ENCODE results near the gene METTL13. TPM values are rescaled to one million over a fixed set of nuclear protein-coding genes. Genes with fewer than 3 reads are reported as not detected.

METTL13 gene
- polyA plus RNA-seq, 1 donor from 2014 or later, result 8.4 TPM

DNA sequence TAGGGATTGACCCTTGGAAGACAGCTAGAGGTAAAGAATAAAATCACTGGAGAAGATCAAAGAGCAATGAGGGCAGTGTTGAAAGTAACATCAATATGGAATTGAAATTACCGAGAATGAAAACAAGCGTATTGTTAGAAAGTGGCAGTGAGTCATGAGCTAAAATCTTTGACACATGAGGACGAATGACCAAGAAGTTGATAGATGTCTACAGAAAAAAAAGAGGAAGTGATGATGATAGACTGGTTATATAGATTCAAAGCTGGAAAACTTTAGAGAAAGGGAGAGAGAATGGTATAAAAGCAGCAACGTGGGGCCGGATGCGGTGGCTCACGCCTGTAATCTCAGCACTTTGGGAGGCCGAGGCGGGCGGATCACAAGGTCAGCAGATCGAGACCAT lies 47.3 kb downstream of the METTL13 start:
- Histone ChIP-seq H3K9me3 (ENCODE audit: low read length) (peaks cover 4% of the 10 kb centered on the region), H3K27me3 (ENCODE audit: insufficient read depth, low read depth, low read length) (no peaks in the 10 kb centered on the region), H3K4me3 (ENCODE audit: low read length) (no peak overlapping the region), H3K9me2 (ENCODE audit: insufficient read depth, low read length) (no peaks in the 10 kb centered on the region), H2AFZ (ENCODE audit: low read depth, low read length) (no peak overlapping the region), H3K4me2 (ENCODE audit: low read length) (no peak overlapping the region), H3K36me3 (ENCODE audit: insufficient read depth, low read length) (no peaks in the 10 kb centered on the region), H3K9ac (ENCODE audit: low read length) (no peak overlapping the region), H3K27ac (ENCODE audit: low read length) (no peak overlapping the region), H3F3A (ENCODE audit: insufficient read depth, low read length, poor library complexity, severe bottlenecking) (no peaks in the 10 kb centered on the region), H4K20me1 (ENCODE audit: insufficient read depth) (no peaks in the 10 kb centered on the region), H3K79me2 (replicated peaks; ENCODE audit: insufficient read depth, low read length) (no peaks in the 10 kb centered on the region)
- TF ChIP-seq, protein P1, sequence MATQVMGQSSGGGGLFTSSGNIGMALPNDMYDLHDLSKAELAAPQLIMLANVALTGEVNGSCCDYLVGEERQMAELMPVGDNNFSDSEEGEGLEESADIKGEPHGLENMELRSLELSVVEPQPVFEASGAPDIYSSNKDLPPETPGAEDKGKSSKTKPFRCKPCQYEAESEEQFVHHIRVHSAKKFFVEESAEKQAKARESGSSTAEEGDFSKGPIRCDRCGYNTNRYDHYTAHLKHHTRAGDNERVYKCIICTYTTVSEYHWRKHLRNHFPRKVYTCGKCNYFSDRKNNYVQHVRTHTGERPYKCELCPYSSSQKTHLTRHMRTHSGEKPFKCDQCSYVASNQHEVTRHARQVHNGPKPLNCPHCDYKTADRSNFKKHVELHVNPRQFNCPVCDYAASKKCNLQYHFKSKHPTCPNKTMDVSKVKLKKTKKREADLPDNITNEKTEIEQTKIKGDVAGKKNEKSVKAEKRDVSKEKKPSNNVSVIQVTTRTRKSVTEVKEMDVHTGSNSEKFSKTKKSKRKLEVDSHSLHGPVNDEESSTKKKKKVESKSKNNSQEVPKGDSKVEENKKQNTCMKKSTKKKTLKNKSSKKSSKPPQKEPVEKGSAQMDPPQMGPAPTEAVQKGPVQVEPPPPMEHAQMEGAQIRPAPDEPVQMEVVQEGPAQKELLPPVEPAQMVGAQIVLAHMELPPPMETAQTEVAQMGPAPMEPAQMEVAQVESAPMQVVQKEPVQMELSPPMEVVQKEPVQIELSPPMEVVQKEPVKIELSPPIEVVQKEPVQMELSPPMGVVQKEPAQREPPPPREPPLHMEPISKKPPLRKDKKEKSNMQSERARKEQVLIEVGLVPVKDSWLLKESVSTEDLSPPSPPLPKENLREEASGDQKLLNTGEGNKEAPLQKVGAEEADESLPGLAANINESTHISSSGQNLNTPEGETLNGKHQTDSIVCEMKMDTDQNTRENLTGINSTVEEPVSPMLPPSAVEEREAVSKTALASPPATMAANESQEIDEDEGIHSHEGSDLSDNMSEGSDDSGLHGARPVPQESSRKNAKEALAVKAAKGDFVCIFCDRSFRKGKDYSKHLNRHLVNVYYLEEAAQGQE (IDR thresholded peaks at IDR 0.05; ENCODE audit: borderline replicate concordance), result no peak
- TF ChIP-seq, protein P2, sequence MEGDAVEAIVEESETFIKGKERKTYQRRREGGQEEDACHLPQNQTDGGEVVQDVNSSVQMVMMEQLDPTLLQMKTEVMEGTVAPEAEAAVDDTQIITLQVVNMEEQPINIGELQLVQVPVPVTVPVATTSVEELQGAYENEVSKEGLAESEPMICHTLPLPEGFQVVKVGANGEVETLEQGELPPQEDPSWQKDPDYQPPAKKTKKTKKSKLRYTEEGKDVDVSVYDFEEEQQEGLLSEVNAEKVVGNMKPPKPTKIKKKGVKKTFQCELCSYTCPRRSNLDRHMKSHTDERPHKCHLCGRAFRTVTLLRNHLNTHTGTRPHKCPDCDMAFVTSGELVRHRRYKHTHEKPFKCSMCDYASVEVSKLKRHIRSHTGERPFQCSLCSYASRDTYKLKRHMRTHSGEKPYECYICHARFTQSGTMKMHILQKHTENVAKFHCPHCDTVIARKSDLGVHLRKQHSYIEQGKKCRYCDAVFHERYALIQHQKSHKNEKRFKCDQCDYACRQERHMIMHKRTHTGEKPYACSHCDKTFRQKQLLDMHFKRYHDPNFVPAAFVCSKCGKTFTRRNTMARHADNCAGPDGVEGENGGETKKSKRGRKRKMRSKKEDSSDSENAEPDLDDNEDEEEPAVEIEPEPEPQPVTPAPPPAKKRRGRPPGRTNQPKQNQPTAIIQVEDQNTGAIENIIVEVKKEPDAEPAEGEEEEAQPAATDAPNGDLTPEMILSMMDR (IDR thresholded peaks at IDR 0.05; ENCODE audit: poor library complexity, severe bottlenecking), result no peak
- TF ChIP-seq RAD21 (conservative IDR thresholded peaks at IDR 0.05) (no peak), EZH2 (IDR thresholded peaks at IDR 0.05; ENCODE audit: borderline replicate concordance, insufficient read depth, low read length, poor library complexity, severe bottlenecking) (no peak)

DNA sequence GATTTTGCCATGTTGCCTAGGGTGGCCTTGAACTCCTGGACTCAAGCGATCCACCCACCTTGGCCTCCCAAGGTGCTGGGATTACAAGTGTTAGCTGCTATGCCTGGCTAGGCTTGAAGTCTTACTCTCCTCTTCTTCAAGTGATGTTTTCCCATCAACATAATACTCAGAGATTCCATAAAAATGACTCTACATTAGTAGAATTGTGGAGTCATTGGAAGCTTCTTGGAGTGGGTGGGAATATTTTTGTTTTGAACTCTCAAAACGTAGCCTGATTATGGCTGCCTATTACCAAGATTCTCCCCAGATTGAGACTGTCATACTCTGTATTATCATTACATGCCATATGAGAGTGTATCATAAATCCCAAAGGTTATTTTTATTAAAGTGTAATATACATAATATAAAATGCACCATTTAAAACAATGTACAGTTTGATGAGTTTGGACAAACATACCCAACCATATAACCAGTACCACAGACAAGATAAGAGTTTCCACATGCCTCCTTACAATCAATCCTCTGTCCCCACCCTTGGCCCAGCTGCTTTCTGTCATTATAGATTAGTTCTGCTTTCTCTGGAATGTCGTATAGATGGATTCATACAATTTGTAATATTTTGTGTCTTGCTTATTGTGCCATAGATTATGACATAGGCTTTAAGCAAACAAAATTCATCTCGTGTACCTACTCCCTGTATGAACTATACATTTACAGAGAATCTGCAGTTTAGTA lies 51.8 kb downstream of the METTL13 start:
- no peaks in the 10 kb centered on the region for H3K79me2 ChIP-seq (replicated peaks; ENCODE audit: insufficient read depth, low read length)
- TF ChIP-seq MXI1 (conservative IDR thresholded peaks at IDR 0.05; ENCODE audit: poor library complexity, severe bottlenecking) (no peak), POLR2AphosphoS5 (IDR thresholded peaks at IDR 0.05) (no peak), SMC3 (conservative IDR thresholded peaks at IDR 0.05; ENCODE audit: poor library complexity) (no peak), TAF1 (IDR thresholded peaks at IDR 0.05; ENCODE audit: low read depth) (no peak), EZH2 (IDR thresholded peaks at IDR 0.05; ENCODE audit: borderline replicate concordance, insufficient read depth, low read length, poor library complexity, severe bottlenecking) (no peak), RAD21 (conservative IDR thresholded peaks at IDR 0.05) (no peak), EP300 (conservative IDR thresholded peaks at IDR 0.05; ENCODE audit: poor library complexity, severe bottlenecking) (no peak)
- TF ChIP-seq, protein P2 (IDR thresholded peaks at IDR 0.05; ENCODE audit: poor library complexity, severe bottlenecking), result no peak
- TF ChIP-seq, protein P1 (IDR thresholded peaks at IDR 0.05; ENCODE audit: borderline replicate concordance), result no peak

More for the DNA sequence above, 51.8 kb downstream of the METTL13 start:
- Histone ChIP-seq H3K4me3 (ENCODE audit: low read length) (no peak overlapping the region), H3K9me3 (ENCODE audit: low read length) (no peaks in the 10 kb centered on the region), H3F3A (ENCODE audit: insufficient read depth, low read length, poor library complexity, severe bottlenecking) (no peaks in the 10 kb centered on the region), H3K27me3 (ENCODE audit: insufficient read depth, low read depth, low read length) (no peaks in the 10 kb centered on the region), H3K4me2 (ENCODE audit: low read length) (no peak overlapping the region), H3K9ac (ENCODE audit: low read length) (no peak overlapping the region), H4K20me1 (ENCODE audit: insufficient read depth) (no peaks in the 10 kb centered on the region), H3K27ac (ENCODE audit: low read length) (no peak overlapping the region), H3K9me2 (ENCODE audit: insufficient read depth, low read length) (no peaks in the 10 kb centered on the region), H2AFZ (ENCODE audit: low read depth, low read length) (no peak overlapping the region), H3K36me3 (ENCODE audit: insufficient read depth, low read length) (no peaks in the 10 kb centered on the region)

All from neural cell (in vitro differentiated cells).